RWPE2 (cell line): ENCODE results near the gene MRFAP1L1.

Experiments used
- ATAC-seq: fragments of 200-7000 bp; cut with Tn5 transposase; 3 replicates; pipeline ENCODE4 v1.9.1; 2021; ENCODE audit warnings: low read depth
- DNase-seq: peaks from one replicate; pipeline ENCODE4 v3.0.0-alpha.2; 2020; ENCODE audit warnings: low spot score
- H3K27ac ChIP-seq: fragments of 450-650 bp; 2 replicates; pipeline ENCODE4 v1.5.1; 2017; ENCODE audit warnings: mild to moderate bottlenecking; ENCODE audit not compliant: poor library complexity, severe bottlenecking
- H3K27me3 ChIP-seq: fragments of 250-450 bp; sonication (Bioruptor Pico); 2 replicates; pipeline ENCODE4 v1.5.1; 2021; ENCODE audit warnings: mild to moderate bottlenecking, moderate library complexity; ENCODE audit not compliant: insufficient read depth, poor library complexity, severe bottlenecking
- H3K36me3 ChIP-seq: fragments of 250-450 bp; sonication (Bioruptor Pico); 2 replicates; pipeline ENCODE4 v1.5.1; 2020; ENCODE audit warnings: low read depth, mild to moderate bottlenecking, moderate library complexity
- H3K4me1 ChIP-seq: fragments of 250-450 bp; sonication (Bioruptor Pico); 2 replicates; pipeline ENCODE4 v1.5.1; 2021; ENCODE audit warnings: mild to moderate bottlenecking, moderate library complexity; ENCODE audit not compliant: insufficient read depth, poor library complexity, severe bottlenecking
- H3K4me3 ChIP-seq: fragments of 250-450 bp; sonication (Bioruptor Pico); 2 replicates; pipeline ENCODE4 v1.5.1; 2021; ENCODE audit warnings: mild to moderate bottlenecking, moderate library complexity; ENCODE audit not compliant: severe bottlenecking
- H3K9me3 ChIP-seq: fragments of 250-450 bp; sonication (Bioruptor Pico); 2 replicates; pipeline ENCODE4 v1.5.1; 2021; ENCODE audit warnings: mild to moderate bottlenecking, moderate library complexity; ENCODE audit not compliant: severe bottlenecking
- CTCF ChIP-seq: fragments of 450-650 bp; IDR thresholded peaks from one replicate; pipeline ENCODE4 v1.5.1; 2017; ENCODE audit warnings: mild to moderate bottlenecking, moderate library complexity; ENCODE audit not compliant: poor library complexity, severe bottlenecking

MRFAP1L1 gene

GRCh38 chr4:6659897-6660296 is 49.8 kb downstream of the MRFAP1L1 start:
- no peak for ATAC-seq
- peaks cover 11% of the 10 kb centered on the region for H3K27me3 ChIP-seq

GRCh38 chr4:6658597-6659075 is 51.0 kb downstream of the MRFAP1L1 start:
- Histone ChIP-seq H3K36me3 (no peaks in the 10 kb centered on the region), H3K4me1 (no peaks in the 10 kb centered on the region), H3K27ac (no peak overlapping the region), H3K27me3 (peaks cover 3% of the 10 kb centered on the region), H3K9me3 (no peaks in the 10 kb centered on the region), H3K4me3 (peak overlapping the region; percentile 18)
- DNase-seq (no peak), ATAC-seq (peak; percentile 71)
- TF ChIP-seq CTCF = no peak

More at GRCh38 chr4:6659897-6660296, 49.8 kb downstream of the MRFAP1L1 start:
- no peak for TF ChIP-seq CTCF
- H3K4me3 ChIP-seq = no peak overlapping the region
- H3K4me1 ChIP-seq = no peaks in the 10 kb centered on the region
- no peak overlapping the region for H3K27ac ChIP-seq
- no peak for DNase-seq
- H3K36me3 ChIP-seq = no peaks in the 10 kb centered on the region
- no peaks in the 10 kb centered on the region for H3K9me3 ChIP-seq

- Histone ChIP-seq H3K9me3 (no peaks in the 10 kb centered on the region), H3K36me3 (no peaks in the 10 kb centered on the region), H3K27me3 (no peaks in the 10 kb centered on the region), H3K4me3 (no peak overlapping the region), H3K4me1 (no peaks in the 10 kb centered on the region), H3K27ac (no peak overlapping the region)
- DNase-seq = no peak
- no peak; the same call in 2 of the 3 replicates for ATAC-seq
- no peak for TF ChIP-seq CTCF
Measured at GRCh38 chr4:6658209-6658595, 51.5 kb downstream of the MRFAP1L1 start.
